BLaER1 treated with 17β-estradiol and CSF1 and Interleukin-3, amounts not matched to agents 10 nM and 100 nM (cell line): ENCODE measurements around the gene ATXN7L1.
"Not testable (repeated sequence)": the region's sequence is repeated elsewhere in the genome, so short reads cannot be mapped to it uniquely, and the experiment has no call there.

Experiments
- H3K27ac ChIP-seq, 11 experiments: shearing (Covaris generic); formaldehyde crosslinking; 2 replicates each; pipeline ENCODE4 v1.8.1; 2022
- H3K27me3 ChIP-seq, 11 experiments: shearing (Covaris generic); formaldehyde crosslinking; 2 replicates each; pipeline ENCODE4 v1.8.1; 2022
- H3K36me3 ChIP-seq, 11 experiments: shearing (Covaris generic); formaldehyde crosslinking; 2 replicates each; pipeline ENCODE4 v1.8.1; 2022
- H3K4me1 ChIP-seq, 10 experiments: shearing (Covaris generic); formaldehyde crosslinking; 2 replicates each; pipeline ENCODE4 v1.8.1; 2022
- H3K4me2 ChIP-seq, 11 experiments: shearing (Covaris generic); formaldehyde crosslinking; 2 replicates each; pipeline ENCODE4 v1.8.1; 2022
- H3K4me3 ChIP-seq, 10 experiments: shearing (Covaris generic); formaldehyde crosslinking; 2 replicates each; pipeline ENCODE4 v1.8.1; 2022
- H3K9ac ChIP-seq, 11 experiments: shearing (Covaris generic); formaldehyde crosslinking; 2 replicates each; pipeline ENCODE4 v1.8.1; 2022
- H3K9me3 ChIP-seq, 11 experiments: shearing (Covaris generic); formaldehyde crosslinking; replicated peaks in 1 of 11; 2 replicates each; pipeline ENCODE4 v1.8.1; 2022
- H4K20me1 ChIP-seq, 11 experiments: shearing (Covaris generic); formaldehyde crosslinking; 2 replicates each; pipeline ENCODE4 v1.8.1; 2022
- Cebpa-rat ChIP-seq, 11 experiments: shearing (Covaris generic); IDR thresholded peaks; 2 replicates each; pipeline ENCODE4 v1.8.1; 2022

Gene ATXN7L1

DNA sequence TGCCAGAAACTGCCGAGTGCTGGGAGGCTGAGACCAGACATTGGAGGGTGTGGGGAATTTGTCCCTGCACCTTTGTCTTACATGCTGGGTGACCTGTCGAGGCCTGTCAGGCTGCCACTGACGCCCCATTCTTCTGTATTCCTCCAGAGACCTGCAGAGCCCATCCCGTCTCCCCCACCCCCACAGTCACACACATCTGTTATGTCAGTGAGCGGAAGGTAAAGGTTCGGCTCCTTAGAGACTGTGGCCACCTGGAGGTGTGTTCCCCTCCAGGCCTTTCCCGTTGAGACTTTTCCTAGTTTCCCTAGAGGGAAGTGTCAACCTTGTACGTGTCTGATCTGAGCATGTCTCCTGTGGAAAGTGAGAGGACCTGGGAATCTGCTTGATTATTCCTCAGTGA is 84.5 kb downstream of the ATXN7L1 start:
- H3K9me3 ChIP-seq = no peaks in the 10 kb centered on the region
- H3K9ac ChIP-seq = no peak overlapping the region
- H3K4me1 ChIP-seq = no peaks in the 10 kb centered on the region
- no peaks in the 10 kb centered on the region for H3K27me3 ChIP-seq
- peaks cover 0 to 27% (median 0%) of the 10 kb centered on the region in 11 experiments; a peak in 5 of 22 replicates for H3K36me3 ChIP-seq
- TF ChIP-seq Cebpa-rat (IDR thresholded peaks at IDR 0.05) = no peak
- 0 out of 22 replicates have a peak, but pooled peaks cover 0 to 8% (median 0%) of the 10 kb centered on the region in 11 experiments for H4K20me1 ChIP-seq
- H3K27ac ChIP-seq = no peak overlapping the region
- no peak overlapping the region for H3K4me3 ChIP-seq
- H3K4me2 ChIP-seq = no peak overlapping the region

DNA sequence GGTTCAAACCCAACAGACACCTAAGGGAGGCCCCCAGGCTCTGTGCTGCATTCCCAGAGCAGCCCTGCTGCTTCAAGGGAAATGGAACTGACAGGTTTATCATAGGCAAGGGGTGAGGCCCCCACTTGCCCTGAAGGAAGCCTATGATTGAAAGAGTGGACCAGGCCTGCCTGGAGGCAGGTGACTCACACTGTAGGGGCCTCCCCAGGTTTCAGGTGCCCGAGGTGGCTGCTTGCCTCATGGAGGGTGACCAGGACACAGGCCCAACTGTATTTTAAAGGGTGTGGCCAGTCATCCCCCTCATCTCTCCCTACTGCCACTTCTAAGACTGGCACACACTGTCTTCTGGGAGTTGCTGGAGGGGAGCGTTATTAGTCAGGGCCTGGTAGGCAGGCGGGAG is 85.4 kb downstream of the ATXN7L1 start:
- Histone ChIP-seq H4K20me1 (0 out of 22 replicates have a peak, but pooled peaks cover 0 to 8% (median 0%) of the 10 kb centered on the region in 11 experiments), H3K27me3 (no peaks in the 10 kb centered on the region), H3K9me3 (no peaks in the 10 kb centered on the region), H3K36me3 (peaks cover 0 to 32% (median 0%) of the 10 kb centered on the region in 11 experiments; a peak in 6 of 22 replicates), H3K4me3 (no peak overlapping the region), H3K4me2 (no peak overlapping the region), H3K4me1 (no peaks in the 10 kb centered on the region), H3K27ac (no peak overlapping the region), H3K9ac (no peak overlapping the region)
- TF ChIP-seq Cebpa-rat (IDR thresholded peaks at IDR 0.05) = no peak

DNA sequence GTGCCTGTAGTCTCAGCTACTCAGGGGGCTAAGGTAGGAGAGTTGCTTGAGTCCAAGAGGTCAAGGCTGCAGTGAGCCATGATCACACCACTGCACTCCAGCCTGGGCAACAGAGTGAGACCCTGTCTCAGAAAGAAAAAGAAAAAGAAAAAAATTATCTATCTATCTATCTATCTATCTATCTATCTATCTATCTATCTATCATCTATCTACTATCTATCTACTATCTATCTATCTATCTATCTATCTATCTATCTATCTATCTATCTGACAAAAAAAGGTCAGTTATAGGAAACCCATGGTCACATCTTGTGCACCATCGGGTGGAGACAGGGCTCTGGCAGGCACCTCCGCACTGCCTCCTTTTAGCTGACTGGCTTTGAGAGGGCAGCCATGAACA is 85.9 kb downstream of the ATXN7L1 start:
- not testable (repeated sequence) for H3K9me3 ChIP-seq, H3K27ac ChIP-seq, H3K4me2 ChIP-seq, H4K20me1 ChIP-seq, H3K9ac ChIP-seq, H3K4me3 ChIP-seq, H3K27me3 ChIP-seq, H3K4me1 ChIP-seq
- H3K36me3 ChIP-seq = peaks cover 0 to 34% (median 0%) of the 10 kb centered on the region in 11 experiments; a peak in 6 of 22 replicates

DNA sequence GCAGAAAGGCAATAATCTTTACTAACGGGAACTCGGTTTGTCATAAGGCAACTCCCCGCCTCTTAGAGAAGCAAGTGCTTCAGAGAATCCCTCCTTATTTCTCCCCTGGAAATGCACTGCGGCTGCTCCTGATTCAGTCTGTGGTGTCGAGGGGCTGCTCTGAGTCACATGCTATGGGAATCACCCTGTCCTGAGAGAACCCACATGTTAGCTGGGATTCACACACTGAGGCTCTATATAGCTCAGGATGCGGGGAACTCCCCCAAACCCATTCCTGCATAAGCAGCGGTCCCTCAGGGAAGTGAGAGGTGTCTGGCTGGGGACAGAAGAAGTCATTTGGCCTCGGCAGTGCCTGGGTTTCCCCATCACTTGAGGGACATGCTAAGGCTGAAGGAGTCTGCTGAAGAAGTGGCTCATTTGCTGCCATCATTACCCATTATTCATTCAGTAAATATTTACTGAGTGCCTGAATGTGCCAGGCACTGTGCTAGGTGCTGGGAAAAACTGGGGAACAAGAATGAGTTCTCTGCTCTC is 87.5 kb downstream of the ATXN7L1 start:
- Histone ChIP-seq H4K20me1 (0 out of 22 replicates have a peak, but pooled peaks cover 0 to 8% (median 0%) of the 10 kb centered on the region in 11 experiments), H3K4me3 (no peak overlapping the region), H3K27me3 (no peaks in the 10 kb centered on the region), H3K27ac (no peak overlapping the region), H3K4me2 (no peak overlapping the region), H3K9ac (no peak overlapping the region), H3K4me1 (no peaks in the 10 kb centered on the region), H3K36me3 (peaks cover 0 to 37% (median 0%) of the 10 kb centered on the region in 11 experiments; a peak in 6 of 22 replicates), H3K9me3 (no peaks in the 10 kb centered on the region)
- no peak for TF ChIP-seq Cebpa-rat (IDR thresholded peaks at IDR 0.05)

DNA sequence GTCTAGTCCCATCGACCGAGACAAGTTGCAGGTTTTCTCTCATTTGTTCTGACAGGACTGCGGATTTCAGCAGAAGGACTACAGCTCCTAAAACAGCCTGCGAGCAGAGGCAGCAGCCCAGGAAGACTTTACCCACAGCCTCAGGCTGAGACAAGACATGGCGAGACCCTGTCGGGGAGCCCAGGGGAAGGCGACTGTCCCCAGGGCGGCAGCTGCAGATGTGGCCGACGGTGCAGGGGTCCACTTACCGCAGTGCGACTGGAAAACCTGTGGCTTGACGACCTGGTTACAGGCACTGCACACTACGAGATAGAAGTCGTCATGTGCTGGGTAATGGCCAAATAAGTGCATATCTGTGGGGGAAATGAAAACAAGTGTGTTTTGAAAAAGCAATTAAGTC is 88.0 kb downstream of the ATXN7L1 start:
- Histone ChIP-seq H3K27ac (no peak overlapping the region), H3K4me2 (no peak overlapping the region)

DNA sequence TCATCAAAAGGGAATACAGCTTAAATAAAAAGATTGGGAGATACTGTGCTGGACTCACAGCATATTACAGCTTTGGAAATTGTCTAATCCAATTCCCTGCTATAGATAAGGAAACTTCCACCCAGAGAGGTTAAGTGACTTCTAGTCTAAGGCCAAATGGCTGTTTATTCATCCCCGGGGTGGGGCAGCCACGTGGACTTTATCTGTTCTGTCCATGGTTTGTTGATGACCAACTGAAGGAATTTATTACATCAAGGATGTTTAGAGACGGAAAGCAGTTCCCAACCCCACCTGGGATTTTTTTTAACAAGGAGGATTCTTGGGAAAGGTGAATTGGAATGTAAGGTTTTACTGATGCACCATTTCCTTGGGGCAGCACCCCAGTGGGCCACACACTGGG is 88.6 kb downstream of the ATXN7L1 start:
- Histone ChIP-seq H3K36me3 (peaks cover 0 to 37% (median 0%) of the 10 kb centered on the region in 11 experiments; a peak in 6 of 22 replicates), H3K4me3 (no peak overlapping the region), H3K27ac (no peak overlapping the region), H3K4me1 (peaks cover 0 to 6% (median 0%) of the 10 kb centered on the region in 10 experiments; a peak in 6 of 20 replicates), H4K20me1 (0 out of 22 replicates have a peak, but pooled peaks cover 0 to 8% (median 0%) of the 10 kb centered on the region in 11 experiments), H3K9me3 (no peaks in the 10 kb centered on the region), H3K27me3 (no peaks in the 10 kb centered on the region), H3K4me2 (no peak overlapping the region), H3K9ac (no peak overlapping the region)
- TF ChIP-seq Cebpa-rat (IDR thresholded peaks at IDR 0.05) = no peak

More for the DNA sequence above, 88.0 kb downstream of the ATXN7L1 start:
- H3K9ac ChIP-seq = no peak overlapping the region
- TF ChIP-seq Cebpa-rat (IDR thresholded peaks at IDR 0.05) = no peak
- no peak overlapping the region for H3K4me3 ChIP-seq
- H3K27me3 ChIP-seq = no peaks in the 10 kb centered on the region
- H3K9me3 ChIP-seq = no peaks in the 10 kb centered on the region
- H3K4me1 ChIP-seq = 0 out of 20 replicates have a peak, but pooled peaks cover 0 to under 1% (median 0%) of the 10 kb centered on the region in 10 experiments
- H3K36me3 ChIP-seq = peaks cover 0 to 37% (median 0%) of the 10 kb centered on the region in 11 experiments; a peak in 6 of 22 replicates
- 0 out of 22 replicates have a peak, but pooled peaks cover 0 to 8% (median 0%) of the 10 kb centered on the region in 11 experiments for H4K20me1 ChIP-seq

DNA sequence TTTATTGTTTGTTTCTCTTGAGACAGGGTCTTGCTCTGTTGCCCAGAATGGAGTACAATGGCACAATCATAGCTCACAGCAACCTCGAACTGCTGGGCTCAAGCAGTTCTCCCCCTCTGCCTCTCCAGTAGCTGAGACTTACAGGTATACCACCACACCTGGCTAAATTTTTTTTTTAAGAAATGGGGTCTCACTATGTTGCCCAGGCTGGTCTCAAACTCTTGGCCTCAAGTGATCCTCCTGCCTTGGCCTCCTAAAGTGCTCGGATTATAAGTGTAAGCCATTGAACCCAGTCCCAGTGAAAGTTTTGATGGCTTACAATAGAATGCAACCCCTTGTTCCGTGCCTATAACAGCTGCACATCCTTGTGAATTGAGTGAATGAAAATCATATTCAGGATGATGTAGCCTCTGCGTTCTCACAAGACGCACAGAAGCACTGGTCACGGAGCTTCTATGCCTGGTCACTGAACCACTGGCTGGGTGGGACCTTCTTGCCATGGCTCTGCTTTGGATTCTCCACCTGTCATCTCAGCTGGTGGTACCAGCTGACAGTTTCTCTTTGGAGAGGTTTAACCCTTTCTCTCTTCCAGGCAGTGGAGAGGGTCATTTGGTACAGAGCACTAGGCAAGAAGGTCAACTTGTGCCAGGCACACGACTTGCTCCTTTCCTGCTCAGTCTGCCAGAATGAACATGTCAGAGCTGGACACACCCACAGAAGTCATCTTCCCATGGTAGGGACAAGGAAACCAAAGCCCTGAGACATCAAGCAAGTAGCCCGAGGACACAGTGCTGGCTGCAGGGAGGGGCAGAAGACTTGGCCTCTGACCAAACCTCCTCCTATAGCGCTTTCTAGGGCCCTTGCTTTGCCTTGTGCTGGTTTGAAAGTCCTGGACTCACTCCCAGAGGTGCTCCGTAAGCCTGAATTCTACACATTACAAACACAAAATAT is 89.6 kb downstream of the ATXN7L1 start:
- H4K20me1 ChIP-seq = peaks cover 0 to 15% (median 0%) of the 10 kb centered on the region in 11 experiments; a peak in 1 of 22 replicates
- H3K36me3 ChIP-seq = peaks cover 0 to 37% (median 0%) of the 10 kb centered on the region in 11 experiments; a peak in 6 of 22 replicates
- H3K4me3 ChIP-seq = no peak overlapping the region
- no peak overlapping the region for H3K9ac ChIP-seq
- no peaks in the 10 kb centered on the region for H3K27me3 ChIP-seq
- no peak for TF ChIP-seq Cebpa-rat (IDR thresholded peaks at IDR 0.05)
- H3K9me3 ChIP-seq = no peaks in the 10 kb centered on the region
- no peak overlapping the region for H3K4me2 ChIP-seq
- peaks cover 0 to 12% (median 0%) of the 10 kb centered on the region in 10 experiments; a peak in 6 of 20 replicates for H3K4me1 ChIP-seq
- H3K27ac ChIP-seq = no peak overlapping the region

DNA sequence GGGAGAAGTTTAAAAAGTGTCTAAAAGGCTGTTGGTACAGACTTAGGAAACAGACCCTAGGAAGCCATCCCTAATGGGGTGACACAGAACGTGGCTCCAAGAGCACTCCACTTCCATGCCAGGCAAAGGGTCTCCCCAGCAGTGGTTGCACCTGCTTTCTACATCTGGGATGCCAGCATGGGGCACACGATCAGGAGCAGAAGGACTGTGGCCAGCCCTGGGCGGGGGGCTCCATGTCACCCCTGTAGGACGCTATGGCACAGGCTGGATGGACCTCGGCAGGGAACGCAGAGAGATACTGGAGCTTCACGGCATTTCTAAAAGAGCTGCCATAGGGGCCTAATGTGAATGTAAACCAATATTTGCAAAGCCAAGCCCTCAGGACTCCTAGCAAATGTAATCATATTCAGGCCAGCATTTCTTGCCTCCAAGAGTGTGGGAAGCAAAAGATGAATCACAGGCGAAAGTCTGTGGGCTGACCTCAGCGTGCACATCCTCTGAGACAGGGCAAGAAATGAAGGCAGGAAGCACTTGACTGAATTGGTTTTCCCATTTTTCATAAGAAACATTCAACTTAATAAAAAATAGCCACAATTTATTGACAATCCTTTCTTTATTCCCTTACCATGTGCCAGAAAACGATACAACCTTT is 93.9 kb downstream of the ATXN7L1 start:
- H4K20me1 ChIP-seq = peaks cover 0 to 8% (median 0%) of the 10 kb centered on the region in 11 experiments; a peak in 1 of 22 replicates
- no peak for TF ChIP-seq Cebpa-rat (IDR thresholded peaks at IDR 0.05)
- H3K4me1 ChIP-seq = peaks cover 0 to 12% (median 0%) of the 10 kb centered on the region in 10 experiments; a peak in 6 of 20 replicates
- H3K27ac ChIP-seq = no peak overlapping the region
- no peak overlapping the region for H3K4me3 ChIP-seq
- H3K4me2 ChIP-seq = peak overlapping the region in 3 of 11 experiments; percentile 19 to 48 (median 27); a peak in 3 of 22 replicates
- no peaks in the 10 kb centered on the region for H3K27me3 ChIP-seq
- H3K9me3 ChIP-seq = no peaks in the 10 kb centered on the region
- no peak overlapping the region for H3K9ac ChIP-seq
- peaks cover 0 to 20% (median 0%) of the 10 kb centered on the region in 11 experiments; a peak in 5 of 22 replicates for H3K36me3 ChIP-seq
